GM12891 (cell line): ENCODE measurements around the gene LRP6.

Source experiments
- POLR2A ChIP-seq: IDR thresholded peaks from 2 replicates; pipeline ENCODE4 v1.6.1; 2011; ENCODE audit warnings: low read depth, low read length, control low read depth
- POLR2AphosphoS5 ChIP-seq: IDR thresholded peaks from 2 replicates; pipeline ENCODE4 v1.6.1; 2011; ENCODE audit warnings: low read depth, low read length, control low read depth
- TAF1 ChIP-seq: IDR thresholded peaks from 2 replicates; pipeline ENCODE4 v1.6.1; 2011; ENCODE audit warnings: low read depth, low read length, control low read depth

DNA sequence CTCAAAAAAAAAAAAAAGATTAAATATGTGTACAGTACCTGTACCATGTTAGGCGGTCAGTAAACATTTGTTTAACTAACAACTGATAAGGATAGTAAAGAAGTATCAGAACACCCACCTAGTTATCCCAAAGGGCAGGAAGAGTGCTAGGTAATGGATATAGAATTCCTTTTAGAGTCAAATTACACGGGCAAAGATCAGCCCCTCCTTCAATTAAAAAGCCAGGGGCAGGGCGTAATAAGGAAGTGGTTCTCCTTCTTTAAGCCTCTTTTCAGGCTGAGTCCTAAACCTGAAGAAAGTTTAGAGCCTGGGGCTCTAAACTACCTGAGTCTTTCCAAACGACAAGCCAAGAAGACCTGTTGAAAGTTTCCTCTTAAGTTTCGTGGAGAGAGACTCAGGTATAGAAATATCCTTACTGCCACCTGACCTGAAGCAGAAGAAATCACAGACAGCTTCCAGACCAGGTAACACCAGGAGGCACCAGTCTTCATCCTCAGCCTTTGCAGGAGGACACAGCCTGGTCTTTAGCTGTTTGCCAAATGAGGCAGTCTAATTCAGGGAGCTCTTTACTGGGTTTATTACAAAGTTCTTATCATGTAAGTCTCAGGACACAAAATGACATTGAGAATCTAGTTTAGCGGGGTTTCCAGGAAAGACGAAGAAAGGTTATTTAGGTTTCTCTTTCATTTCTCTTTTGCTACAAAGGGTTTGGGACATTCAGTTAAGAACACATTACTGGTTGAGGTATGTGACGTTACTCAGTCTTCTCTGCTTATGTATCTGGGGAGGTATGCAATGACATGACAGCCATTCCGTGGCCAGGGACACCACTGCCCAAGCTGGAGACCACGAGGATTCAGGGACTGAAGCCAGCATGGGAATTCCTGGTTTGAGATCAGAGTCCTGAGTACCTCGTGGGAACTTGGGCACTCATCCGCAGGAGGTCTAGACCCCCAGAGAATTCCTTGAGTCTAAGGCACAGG lies 195.9 kb downstream of the LRP6 start, which contains the start of gene BCL2L14:
- TF ChIP-seq POLR2A (no peak), POLR2AphosphoS5 (no peak), TAF1 (no peak)
